ENCODE results near the gene STIM1.

Gene STIM1

DNA sequence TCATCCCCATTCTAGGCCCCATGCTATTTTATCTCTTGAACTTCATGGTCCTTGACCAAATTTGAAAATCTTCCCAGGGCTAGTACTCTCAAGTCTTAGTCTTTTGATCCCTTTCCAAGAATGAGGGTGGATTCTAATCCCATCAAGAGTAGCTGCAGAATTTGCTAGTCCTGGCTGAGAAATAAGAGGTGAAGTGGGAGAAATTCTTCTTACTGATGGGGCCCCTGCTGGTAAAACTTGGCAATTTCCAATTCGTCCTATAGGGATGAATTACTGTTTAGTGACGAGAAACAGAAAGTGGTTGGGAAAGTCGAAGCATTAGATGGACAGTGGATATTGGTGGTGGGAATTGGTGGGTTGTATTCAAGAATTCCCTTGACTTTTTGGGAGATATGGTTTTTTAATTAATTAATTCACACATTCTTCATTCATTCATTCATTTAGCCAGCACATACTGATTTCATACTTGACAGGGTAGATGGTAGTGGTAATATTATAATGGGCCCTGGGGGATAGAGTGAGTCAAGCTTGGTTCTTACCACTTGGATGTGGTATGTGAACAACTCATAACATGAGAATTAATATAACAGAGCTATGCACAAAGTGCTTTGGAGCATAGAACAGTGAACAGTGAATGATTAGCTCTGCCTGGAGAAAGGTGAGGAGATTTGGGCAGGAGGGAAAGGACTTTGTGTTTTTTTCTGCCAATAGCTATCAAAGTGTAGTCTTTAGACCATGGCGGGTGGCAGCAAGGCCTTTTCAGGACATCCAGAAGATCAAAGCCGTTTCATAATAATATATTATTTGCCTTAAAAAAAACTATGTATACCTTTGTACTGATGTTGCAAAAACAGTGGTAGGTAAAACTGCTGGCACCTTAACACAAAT, 103.8 kb downstream of the STIM1 start:
- H3K27me3 ChIP-seq (ENCODE audit: insufficient read depth, insufficient read length), result no peaks in the 10 kb centered on the region
- H3K9me3 ChIP-seq (ENCODE audit: insufficient read depth, low read length), result no peaks in the 10 kb centered on the region
- H3K4me3 ChIP-seq (ENCODE audit: insufficient read length, low read depth), result no peak overlapping the region
- H3K9ac ChIP-seq (ENCODE audit: insufficient read length, low read depth), result no peak overlapping the region
- no peaks in the 10 kb centered on the region for H3K36me3 ChIP-seq (ENCODE audit: insufficient read depth, insufficient read length, low read length)
- TF ChIP-seq SUZ12 (IDR thresholded peaks at IDR 0.05; ENCODE audit: extremely low read depth, insufficient read depth, insufficient read length) (no peak), ZNF274 (IDR thresholded peaks at IDR 0.05; ENCODE audit: low read depth, low read length) (no peak), YY1 (IDR thresholded peaks at IDR 0.05; ENCODE audit: insufficient read depth, insufficient read length) (no peak)
- no peaks in the 10 kb centered on the region for H3K4me1 ChIP-seq (ENCODE audit: insufficient read depth, insufficient read length)
- DNase-seq (ENCODE audit: low read depth, low spot score), result no peak

DNA sequence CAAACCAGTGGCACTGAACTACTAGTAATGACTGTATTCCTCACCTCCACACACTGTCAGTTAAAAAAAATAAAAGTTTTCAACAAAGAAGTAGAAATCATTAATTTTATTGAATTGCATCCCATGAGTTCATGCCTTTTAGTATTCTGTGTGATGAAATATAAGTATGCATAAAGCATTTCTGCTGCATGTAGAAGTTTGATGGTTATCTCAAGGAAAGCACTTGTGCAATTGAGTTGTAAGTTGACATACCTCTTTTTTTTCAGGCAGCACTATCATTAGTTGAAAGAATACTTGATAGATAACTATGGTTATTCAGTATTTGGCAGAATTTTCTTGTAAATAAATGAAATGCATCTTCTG, 104.4 kb downstream of the STIM1 start:
- DNase-seq (ENCODE audit: low read depth, low spot score), result no peak

DNA sequence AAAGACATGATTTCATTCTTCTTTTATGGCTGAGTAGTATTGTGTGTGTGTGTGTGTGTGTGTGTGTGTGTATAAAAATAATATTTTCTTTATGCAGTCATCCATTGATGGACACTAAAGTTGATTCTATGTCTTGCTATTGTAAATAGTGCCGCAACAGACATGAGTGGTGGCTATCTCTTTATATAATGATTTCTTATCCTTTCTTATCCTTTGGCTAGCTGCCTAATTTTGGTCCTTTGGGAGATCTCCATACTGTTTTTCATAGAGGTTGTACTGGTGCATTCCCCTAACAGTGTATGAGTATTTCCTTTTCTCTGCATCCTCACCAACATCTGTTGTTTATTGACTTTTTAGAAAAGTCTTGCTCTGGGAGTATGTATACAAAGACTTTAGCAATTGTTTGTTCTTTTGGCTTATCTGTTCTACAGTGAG, 107.0 kb downstream of the STIM1 start:
- TF ChIP-seq SUZ12 (IDR thresholded peaks at IDR 0.05; ENCODE audit: extremely low read depth, insufficient read depth, insufficient read length) (no peak), ZNF274 (IDR thresholded peaks at IDR 0.05; ENCODE audit: low read depth, low read length) (no peak), YY1 (IDR thresholded peaks at IDR 0.05; ENCODE audit: insufficient read depth, insufficient read length) (no peak)
- no peak overlapping the region for H3K9ac ChIP-seq (ENCODE audit: insufficient read length, low read depth)
- H3K4me3 ChIP-seq (ENCODE audit: insufficient read length, low read depth), result no peak overlapping the region
- no peaks in the 10 kb centered on the region for H3K4me1 ChIP-seq (ENCODE audit: insufficient read depth, insufficient read length)
- DNase-seq (ENCODE audit: low read depth, low spot score), result no peak
- H3K9me3 ChIP-seq (ENCODE audit: insufficient read depth, low read length), result no peaks in the 10 kb centered on the region
- H3K27me3 ChIP-seq (ENCODE audit: insufficient read depth, insufficient read length), result no peaks in the 10 kb centered on the region
- no peaks in the 10 kb centered on the region for H3K36me3 ChIP-seq (ENCODE audit: insufficient read depth, insufficient read length, low read length)

More for the DNA sequence above, 104.4 kb downstream of the STIM1 start:
- H3K9ac ChIP-seq (ENCODE audit: insufficient read length, low read depth), result no peak overlapping the region
- no peaks in the 10 kb centered on the region for H3K9me3 ChIP-seq (ENCODE audit: insufficient read depth, low read length)
- no peaks in the 10 kb centered on the region for H3K4me1 ChIP-seq (ENCODE audit: insufficient read depth, insufficient read length)
- TF ChIP-seq ZNF274 (IDR thresholded peaks at IDR 0.05; ENCODE audit: low read depth, low read length), result no peak
- no peak for TF ChIP-seq YY1 (IDR thresholded peaks at IDR 0.05; ENCODE audit: insufficient read depth, insufficient read length)
- no peak for TF ChIP-seq SUZ12 (IDR thresholded peaks at IDR 0.05; ENCODE audit: extremely low read depth, insufficient read depth, insufficient read length)
- H3K27me3 ChIP-seq (ENCODE audit: insufficient read depth, insufficient read length), result no peaks in the 10 kb centered on the region
- no peak overlapping the region for H3K4me3 ChIP-seq (ENCODE audit: insufficient read length, low read depth)
- no peaks in the 10 kb centered on the region for H3K36me3 ChIP-seq (ENCODE audit: insufficient read depth, insufficient read length, low read length)

DNA sequence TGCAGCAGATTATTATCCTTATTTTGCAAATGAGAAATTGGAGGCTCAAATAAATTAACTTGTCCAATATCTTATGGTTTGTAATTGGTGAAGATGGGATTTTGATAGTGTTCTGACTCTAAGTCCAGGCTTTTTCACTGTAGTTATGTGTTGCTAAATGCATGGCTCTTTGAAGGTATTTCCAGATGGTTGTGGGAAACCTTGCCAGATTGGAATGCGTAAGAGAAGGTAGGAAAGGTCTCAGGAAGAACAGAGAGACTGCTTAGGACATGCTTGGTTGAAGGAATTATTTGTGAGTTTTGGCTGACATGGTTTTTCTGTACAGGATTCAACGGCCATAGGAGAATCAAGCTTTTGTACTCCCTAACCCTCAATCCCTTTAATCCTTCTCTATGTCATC, 108.6 kb downstream of the STIM1 start:
- no peak for DNase-seq (ENCODE audit: low read depth, low spot score)
- Histone ChIP-seq H3K4me1 (ENCODE audit: insufficient read depth, insufficient read length) (no peaks in the 10 kb centered on the region), H3K27me3 (ENCODE audit: insufficient read depth, insufficient read length) (no peaks in the 10 kb centered on the region), H3K9ac (ENCODE audit: insufficient read length, low read depth) (no peak overlapping the region), H3K4me3 (ENCODE audit: insufficient read length, low read depth) (no peak overlapping the region), H3K9me3 (ENCODE audit: insufficient read depth, low read length) (no peaks in the 10 kb centered on the region), H3K36me3 (ENCODE audit: insufficient read depth, insufficient read length, low read length) (no peaks in the 10 kb centered on the region)
- TF ChIP-seq YY1 (IDR thresholded peaks at IDR 0.05; ENCODE audit: insufficient read depth, insufficient read length) (no peak), SUZ12 (IDR thresholded peaks at IDR 0.05; ENCODE audit: extremely low read depth, insufficient read depth, insufficient read length) (no peak), ZNF274 (IDR thresholded peaks at IDR 0.05; ENCODE audit: low read depth, low read length) (no peak)

DNA sequence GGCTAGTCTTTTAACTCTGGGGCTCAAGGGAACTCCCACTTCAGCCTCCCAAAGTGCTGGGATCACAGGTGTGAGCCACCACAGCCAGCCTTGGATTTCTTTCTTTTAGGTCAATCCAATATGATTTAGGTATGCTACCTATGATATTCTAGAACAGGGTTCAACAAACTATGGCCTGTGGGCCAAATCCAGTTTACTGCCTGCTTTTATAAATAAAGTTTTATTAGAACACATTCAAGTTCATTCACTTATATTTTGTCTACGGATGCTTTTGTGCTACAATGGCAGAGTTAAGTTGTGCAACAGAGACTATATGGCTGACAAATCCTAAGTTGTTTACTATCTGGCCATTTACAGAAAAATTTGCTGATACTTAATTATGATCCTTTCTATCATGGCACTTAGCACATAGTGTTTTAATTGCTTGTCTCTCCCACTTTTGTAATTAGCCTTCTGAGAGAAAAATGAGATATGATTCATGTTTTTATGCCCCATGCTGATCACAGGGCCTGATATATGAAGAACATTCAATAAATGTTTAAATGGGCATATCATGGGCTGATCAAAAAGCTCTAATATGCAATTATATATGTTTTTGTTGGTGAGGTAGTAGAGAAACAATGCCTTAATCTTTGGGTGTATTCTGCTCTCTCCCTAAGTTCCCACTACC, 109.6 kb downstream of the STIM1 start:
- H3K9ac ChIP-seq (ENCODE audit: insufficient read length, low read depth), result no peak overlapping the region
- H3K4me1 ChIP-seq (ENCODE audit: insufficient read depth, insufficient read length), result no peaks in the 10 kb centered on the region
- no peak for DNase-seq (ENCODE audit: low read depth, low spot score)
- H3K36me3 ChIP-seq (ENCODE audit: insufficient read depth, insufficient read length, low read length), result no peaks in the 10 kb centered on the region
- no peaks in the 10 kb centered on the region for H3K27me3 ChIP-seq (ENCODE audit: insufficient read depth, insufficient read length)
- no peak overlapping the region for H3K4me3 ChIP-seq (ENCODE audit: insufficient read length, low read depth)
- H3K9me3 ChIP-seq (ENCODE audit: insufficient read depth, low read length), result no peaks in the 10 kb centered on the region
- TF ChIP-seq YY1 (IDR thresholded peaks at IDR 0.05; ENCODE audit: insufficient read depth, insufficient read length), result no peak
- no peak for TF ChIP-seq SUZ12 (IDR thresholded peaks at IDR 0.05; ENCODE audit: extremely low read depth, insufficient read depth, insufficient read length)
- no peak for TF ChIP-seq ZNF274 (IDR thresholded peaks at IDR 0.05; ENCODE audit: low read depth, low read length)

GRCh38 chr11:3967695-3968094, 112.2 kb downstream of the STIM1 start:
- no peaks in the 10 kb centered on the region for H3K9me3 ChIP-seq (ENCODE audit: insufficient read depth, low read length)
- no peak for TF ChIP-seq YY1 (IDR thresholded peaks at IDR 0.05; ENCODE audit: insufficient read depth, insufficient read length)
- no peak for TF ChIP-seq SUZ12 (IDR thresholded peaks at IDR 0.05; ENCODE audit: extremely low read depth, insufficient read depth, insufficient read length)
- no peak for TF ChIP-seq ZNF274 (IDR thresholded peaks at IDR 0.05; ENCODE audit: low read depth, low read length)
- DNase-seq (ENCODE audit: low read depth, low spot score), result no peak
- H3K4me1 ChIP-seq (ENCODE audit: insufficient read depth, insufficient read length), result no peaks in the 10 kb centered on the region
- H3K36me3 ChIP-seq (ENCODE audit: insufficient read depth, insufficient read length, low read length), result no peaks in the 10 kb centered on the region
- H3K4me3 ChIP-seq (ENCODE audit: insufficient read length, low read depth), result no peak overlapping the region
- H3K9ac ChIP-seq (ENCODE audit: insufficient read length, low read depth), result no peak overlapping the region
- H3K27me3 ChIP-seq (ENCODE audit: insufficient read depth, insufficient read length), result no peaks in the 10 kb centered on the region

DNA sequence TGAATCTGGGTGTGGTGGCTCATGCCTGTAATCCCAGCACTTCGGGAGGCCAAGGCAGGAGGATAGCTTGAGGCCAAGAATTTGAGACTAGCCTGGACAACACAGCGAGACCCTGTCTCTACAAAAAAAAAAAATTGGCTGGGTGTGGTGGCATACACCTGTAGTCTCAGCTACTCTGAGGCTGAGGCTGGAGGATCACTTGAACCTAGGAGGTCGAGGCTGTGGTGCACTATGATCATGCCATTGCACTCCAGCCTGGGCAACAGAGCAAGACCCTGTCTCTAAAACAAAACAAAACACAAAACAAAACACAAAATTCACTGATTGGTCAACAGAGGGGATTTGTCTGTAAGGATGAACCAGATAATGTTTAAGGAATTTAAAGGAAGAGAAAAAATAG, 113.7 kb downstream of the STIM1 start:
- no peak for TF ChIP-seq YY1 (IDR thresholded peaks at IDR 0.05; ENCODE audit: insufficient read depth, insufficient read length)
- Histone ChIP-seq H3K4me3 (ENCODE audit: insufficient read length, low read depth) (no peak overlapping the region), H3K9me3 (ENCODE audit: insufficient read depth, low read length) (no peaks in the 10 kb centered on the region), H3K27me3 (ENCODE audit: insufficient read depth, insufficient read length) (no peaks in the 10 kb centered on the region), H3K36me3 (ENCODE audit: insufficient read depth, insufficient read length, low read length) (no peaks in the 10 kb centered on the region), H3K9ac (ENCODE audit: insufficient read length, low read depth) (no peak overlapping the region), H3K4me1 (ENCODE audit: insufficient read depth, insufficient read length) (no peaks in the 10 kb centered on the region)
- no peak for DNase-seq (ENCODE audit: low read depth, low spot score)
